ENCODE results near the gene LRRC2. TPM values are rescaled to one million over a fixed set of nuclear protein-coding genes. Genes with fewer than 3 reads are reported as not detected.

Gene LRRC2
- total and polyA plus RNA-seq, 9 of the 15 experiments (the other 6 are each of a cell fraction or from before 2014, with no cell fraction given) = 0.01 to 0.04 (median 0.03) TPM; not detected in 5

DNA sequence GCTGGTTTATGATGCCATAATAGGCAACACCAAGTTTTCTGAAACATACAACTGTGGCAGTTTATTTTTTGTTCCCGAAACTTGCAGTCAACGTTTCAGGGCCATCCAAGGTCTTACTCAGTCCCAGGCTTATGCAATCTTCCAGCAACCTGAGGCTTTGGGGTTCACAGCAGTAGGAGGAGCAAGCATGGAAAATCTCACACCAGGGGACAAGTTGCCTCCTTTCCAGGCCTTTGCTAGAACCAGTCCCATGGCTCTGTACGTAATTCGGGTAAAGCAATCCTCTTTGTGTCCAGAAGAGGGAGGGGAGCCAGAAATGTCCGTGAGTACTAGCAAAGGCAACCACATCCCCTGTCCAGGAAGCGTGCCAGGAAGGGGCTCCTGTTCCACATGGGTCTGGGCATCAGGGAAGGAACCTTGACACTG lies 41.5 kb upstream of the LRRC2 start (continued):
- no peak for TF ChIP-seq TSC22D4 (tag; IDR thresholded peaks at IDR 0.05)
- no peak for TF ChIP-seq CREB1 (IDR thresholded peaks at IDR 0.05)
- no peak for TF ChIP-seq CREB1 (CRISPR knock-in tag; IDR thresholded peaks at IDR 0.05)
- no peak for TF ChIP-seq ESRRB (CRISPR knock-in tag; IDR thresholded peaks at IDR 0.05; ENCODE audit: borderline replicate concordance)
- no peak for TF ChIP-seq PCBP2 (IDR thresholded peaks at IDR 0.05; ENCODE audit: low read depth, low read length, poor library complexity, severe bottlenecking)
- no peak for TF ChIP-seq CSDE1 (IDR thresholded peaks at IDR 0.05)
- no peak for TF ChIP-seq EZH2 (IDR thresholded peaks at IDR 0.05; ENCODE audit: borderline replicate concordance, low read depth, low read length)
- TF ChIP-seq, protein P1, sequence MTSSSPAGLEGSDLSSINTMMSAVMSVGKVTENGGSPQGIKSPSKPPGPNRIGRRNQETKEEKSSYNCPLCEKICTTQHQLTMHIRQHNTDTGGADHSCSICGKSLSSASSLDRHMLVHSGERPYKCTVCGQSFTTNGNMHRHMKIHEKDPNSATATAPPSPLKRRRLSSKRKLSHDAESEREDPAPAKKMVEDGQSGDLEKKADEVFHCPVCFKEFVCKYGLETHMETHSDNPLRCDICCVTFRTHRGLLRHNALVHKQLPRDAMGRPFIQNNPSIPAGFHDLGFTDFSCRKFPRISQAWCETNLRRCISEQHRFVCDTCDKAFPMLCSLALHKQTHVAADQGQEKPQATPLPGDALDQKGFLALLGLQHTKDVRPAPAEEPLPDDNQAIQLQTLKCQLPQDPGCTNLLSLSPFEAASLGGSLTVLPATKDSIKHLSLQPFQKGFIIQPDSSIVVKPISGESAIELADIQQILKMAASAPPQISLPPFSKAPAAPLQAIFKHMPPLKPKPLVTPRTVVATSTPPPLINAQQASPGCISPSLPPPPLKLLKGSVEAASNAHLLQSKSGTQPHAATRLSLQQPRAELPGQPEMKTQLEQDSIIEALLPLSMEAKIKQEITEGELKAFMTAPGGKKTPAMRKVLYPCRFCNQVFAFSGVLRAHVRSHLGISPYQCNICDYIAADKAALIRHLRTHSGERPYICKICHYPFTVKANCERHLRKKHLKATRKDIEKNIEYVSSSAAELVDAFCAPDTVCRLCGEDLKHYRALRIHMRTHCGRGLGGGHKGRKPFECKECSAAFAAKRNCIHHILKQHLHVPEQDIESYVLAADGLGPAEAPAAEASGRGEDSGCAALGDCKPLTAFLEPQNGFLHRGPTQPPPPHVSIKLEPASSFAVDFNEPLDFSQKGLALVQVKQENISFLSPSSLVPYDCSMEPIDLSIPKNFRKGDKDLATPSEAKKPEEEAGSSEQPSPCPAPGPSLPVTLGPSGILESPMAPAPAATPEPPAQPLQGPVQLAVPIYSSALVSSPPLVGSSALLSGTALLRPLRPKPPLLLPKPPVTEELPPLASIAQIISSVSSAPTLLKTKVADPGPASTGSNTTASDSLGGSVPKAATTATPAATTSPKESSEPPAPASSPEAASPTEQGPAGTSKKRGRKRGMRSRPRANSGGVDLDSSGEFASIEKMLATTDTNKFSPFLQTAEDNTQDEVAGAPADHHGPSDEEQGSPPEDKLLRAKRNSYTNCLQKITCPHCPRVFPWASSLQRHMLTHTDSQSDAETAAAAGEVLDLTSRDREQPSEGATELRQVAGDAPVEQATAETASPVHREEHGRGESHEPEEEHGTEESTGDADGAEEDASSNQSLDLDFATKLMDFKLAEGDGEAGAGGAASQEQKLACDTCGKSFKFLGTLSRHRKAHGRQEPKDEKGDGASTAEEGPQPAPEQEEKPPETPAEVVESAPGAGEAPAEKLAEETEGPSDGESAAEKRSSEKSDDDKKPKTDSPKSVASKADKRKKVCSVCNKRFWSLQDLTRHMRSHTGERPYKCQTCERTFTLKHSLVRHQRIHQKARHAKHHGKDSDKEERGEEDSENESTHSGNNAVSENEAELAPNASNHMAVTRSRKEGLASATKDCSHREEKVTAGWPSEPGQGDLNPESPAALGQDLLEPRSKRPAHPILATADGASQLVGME (CRISPR knock-in tag; IDR thresholded peaks at IDR 0.05) = no peak
- TF ChIP-seq RBFOX2 (IDR thresholded peaks at IDR 0.05; ENCODE audit: low read depth, low read length) = no peak
- TF ChIP-seq, protein P2, sequence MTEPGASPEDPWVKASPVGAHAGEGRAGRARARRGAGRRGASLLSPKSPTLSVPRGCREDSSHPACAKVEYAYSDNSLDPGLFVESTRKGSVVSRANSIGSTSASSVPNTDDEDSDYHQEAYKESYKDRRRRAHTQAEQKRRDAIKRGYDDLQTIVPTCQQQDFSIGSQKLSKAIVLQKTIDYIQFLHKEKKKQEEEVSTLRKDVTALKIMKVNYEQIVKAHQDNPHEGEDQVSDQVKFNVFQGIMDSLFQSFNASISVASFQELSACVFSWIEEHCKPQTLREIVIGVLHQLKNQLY (CRISPR knock-in tag; conservative IDR thresholded peaks at IDR 0.05) = no peak
- no peak for TF ChIP-seq CBX8 (IDR thresholded peaks at IDR 0.05; ENCODE audit: borderline replicate concordance, extremely low read depth, low read depth, low read length, poor library complexity, severe bottlenecking)
- TF ChIP-seq TRIM24 (IDR thresholded peaks at IDR 0.05) = peak; percentile 35 to 79; a peak in 2 of 4 replicates
- TF ChIP-seq, protein P3, sequence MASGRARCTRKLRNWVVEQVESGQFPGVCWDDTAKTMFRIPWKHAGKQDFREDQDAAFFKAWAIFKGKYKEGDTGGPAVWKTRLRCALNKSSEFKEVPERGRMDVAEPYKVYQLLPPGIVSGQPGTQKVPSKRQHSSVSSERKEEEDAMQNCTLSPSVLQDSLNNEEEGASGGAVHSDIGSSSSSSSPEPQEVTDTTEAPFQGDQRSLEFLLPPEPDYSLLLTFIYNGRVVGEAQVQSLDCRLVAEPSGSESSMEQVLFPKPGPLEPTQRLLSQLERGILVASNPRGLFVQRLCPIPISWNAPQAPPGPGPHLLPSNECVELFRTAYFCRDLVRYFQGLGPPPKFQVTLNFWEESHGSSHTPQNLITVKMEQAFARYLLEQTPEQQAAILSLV (tag; IDR thresholded peaks at IDR 0.05) = no peak
- TF ChIP-seq LEF1 (IDR thresholded peaks at IDR 0.05) = no peak; the same call in 1 of the 2 replicates
- TF ChIP-seq PHF8 (IDR thresholded peaks at IDR 0.05; ENCODE audit: borderline replicate concordance, low read length) = no peak
- TF ChIP-seq ARHGAP35 (IDR thresholded peaks at IDR 0.05; ENCODE audit: partially characterized antibody) = no peak
- TF ChIP-seq, protein P4, sequence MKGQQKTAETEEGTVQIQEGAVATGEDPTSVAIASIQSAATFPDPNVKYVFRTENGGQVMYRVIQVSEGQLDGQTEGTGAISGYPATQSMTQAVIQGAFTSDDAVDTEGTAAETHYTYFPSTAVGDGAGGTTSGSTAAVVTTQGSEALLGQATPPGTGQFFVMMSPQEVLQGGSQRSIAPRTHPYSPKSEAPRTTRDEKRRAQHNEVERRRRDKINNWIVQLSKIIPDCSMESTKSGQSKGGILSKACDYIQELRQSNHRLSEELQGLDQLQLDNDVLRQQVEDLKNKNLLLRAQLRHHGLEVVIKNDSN (CRISPR knock-in tag; IDR thresholded peaks at IDR 0.05) = no peak
- TF ChIP-seq, protein P5, sequence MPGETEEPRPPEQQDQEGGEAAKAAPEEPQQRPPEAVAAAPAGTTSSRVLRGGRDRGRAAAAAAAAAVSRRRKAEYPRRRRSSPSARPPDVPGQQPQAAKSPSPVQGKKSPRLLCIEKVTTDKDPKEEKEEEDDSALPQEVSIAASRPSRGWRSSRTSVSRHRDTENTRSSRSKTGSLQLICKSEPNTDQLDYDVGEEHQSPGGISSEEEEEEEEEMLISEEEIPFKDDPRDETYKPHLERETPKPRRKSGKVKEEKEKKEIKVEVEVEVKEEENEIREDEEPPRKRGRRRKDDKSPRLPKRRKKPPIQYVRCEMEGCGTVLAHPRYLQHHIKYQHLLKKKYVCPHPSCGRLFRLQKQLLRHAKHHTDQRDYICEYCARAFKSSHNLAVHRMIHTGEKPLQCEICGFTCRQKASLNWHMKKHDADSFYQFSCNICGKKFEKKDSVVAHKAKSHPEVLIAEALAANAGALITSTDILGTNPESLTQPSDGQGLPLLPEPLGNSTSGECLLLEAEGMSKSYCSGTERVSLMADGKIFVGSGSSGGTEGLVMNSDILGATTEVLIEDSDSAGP (CRISPR knock-in tag; IDR thresholded peaks at IDR 0.05) = no peak
- TF ChIP-seq HDAC2 (IDR thresholded peaks at IDR 0.05) = no peak
